NCI-H1417 (cell line): ENCODE measurements around the gene IRX4.

Experiments used
- DNase-seq, 3 experiments: peaks; one replicate each; lab custom pipeline; 2025; lab: John Stamatoyannopoulos, UW

Gene IRX4

GRCh38 chr5:1836891-1837880 is 45.5 kb downstream of the IRX4 start:
- DNase-seq = no peak

GRCh38 chr5:1836176-1836890 is 46.4 kb downstream of the IRX4 start:
- DNase-seq = no peak

GRCh38 chr5:1835431-1835830 is 47.3 kb downstream of the IRX4 start:
- DNase-seq = no peak

GRCh38 chr5:1834721-1835429 is 47.9 kb downstream of the IRX4 start:
- peak in 2 of 3 experiments; percentile 48 to 79 for DNase-seq

GRCh38 chr5:1834022-1834551 is 48.6 kb downstream of the IRX4 start:
- no peak for DNase-seq

- no peak for DNase-seq
Observed at GRCh38 chr5:1833264-1834021, 49.3 kb downstream of the IRX4 start.

GRCh38 chr5:1832511-1833250 is 50.0 kb downstream of the IRX4 start:
- DNase-seq = no peak

- DNase-seq = no peak
Observed at GRCh38 chr5:1831677-1832313, 50.9 kb downstream of the IRX4 start.

GRCh38 chr5:1831257-1831656 is 51.5 kb downstream of the IRX4 start:
- DNase-seq = no peak

GRCh38 chr5:1830571-1831228 is 52.0 kb downstream of the IRX4 start:
- no peak for DNase-seq

- no peak for DNase-seq
Observed at GRCh38 chr5:1827886-1828397, 54.8 kb downstream of the IRX4 start.
